GM21528 (cell line): ENCODE measurements around the gene PHTF1.

Source experiments
- ATAC-seq: cut with Tn5 transposase; IDR thresholded peaks from one replicate; pipeline ENCODE4 v1.9.1; 2021; ENCODE audit warnings: mild to moderate bottlenecking, moderate library complexity; ENCODE audit not compliant: unreplicated experiment, low FRiP score

PHTF1 gene

GRCh38 chr1:113759333-113760101 lies at the start of gene PHTF1:
TSS of gene PHTF1 (minus strand) at chr1:113759486. CDS start at chr1:113758703, 783 bp downstream.
- peak; percentile 90 for ATAC-seq

DNA sequence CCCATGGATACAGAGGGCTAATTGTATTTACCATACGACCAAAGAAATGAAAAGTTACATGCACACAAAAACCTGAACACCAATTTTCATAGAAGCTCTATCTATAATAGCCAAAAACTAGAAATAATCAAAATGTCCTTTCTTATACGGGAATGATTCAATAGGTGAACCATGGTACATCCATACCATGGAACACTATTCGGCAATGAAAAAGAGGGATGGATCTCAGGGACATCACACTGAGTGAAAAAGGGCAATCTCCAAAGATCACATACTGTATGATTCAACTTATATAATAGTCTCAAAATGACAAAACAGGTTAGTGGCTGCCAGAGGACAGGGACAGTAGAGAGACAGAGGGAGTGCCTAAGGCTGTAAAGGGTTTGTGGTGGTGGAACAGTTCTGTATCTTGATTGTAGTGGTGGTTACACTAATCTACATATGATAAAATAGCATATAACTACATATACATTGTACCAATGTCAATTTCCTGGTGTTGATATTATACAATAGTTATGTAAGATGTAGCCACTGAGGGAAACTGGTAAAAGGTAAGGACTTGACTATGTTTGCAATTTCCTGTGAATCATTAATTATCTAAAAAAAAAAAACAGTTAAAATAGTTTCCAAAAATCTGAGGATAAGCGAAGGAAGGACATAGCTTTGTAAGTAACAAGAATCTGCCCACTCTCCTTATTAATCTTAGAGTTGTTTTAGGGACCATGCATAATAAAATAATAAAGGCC lies 49.3 kb upstream of the PHTF1 start:
- ATAC-seq: no peak

- ATAC-seq: no peak
Observed at GRCh38 chr1:113805639-113806038, 46.4 kb upstream of the PHTF1 start.

- ATAC-seq: no peak
Observed at GRCh38 chr1:113805256-113805531, 45.9 kb upstream of the PHTF1 start.

DNA sequence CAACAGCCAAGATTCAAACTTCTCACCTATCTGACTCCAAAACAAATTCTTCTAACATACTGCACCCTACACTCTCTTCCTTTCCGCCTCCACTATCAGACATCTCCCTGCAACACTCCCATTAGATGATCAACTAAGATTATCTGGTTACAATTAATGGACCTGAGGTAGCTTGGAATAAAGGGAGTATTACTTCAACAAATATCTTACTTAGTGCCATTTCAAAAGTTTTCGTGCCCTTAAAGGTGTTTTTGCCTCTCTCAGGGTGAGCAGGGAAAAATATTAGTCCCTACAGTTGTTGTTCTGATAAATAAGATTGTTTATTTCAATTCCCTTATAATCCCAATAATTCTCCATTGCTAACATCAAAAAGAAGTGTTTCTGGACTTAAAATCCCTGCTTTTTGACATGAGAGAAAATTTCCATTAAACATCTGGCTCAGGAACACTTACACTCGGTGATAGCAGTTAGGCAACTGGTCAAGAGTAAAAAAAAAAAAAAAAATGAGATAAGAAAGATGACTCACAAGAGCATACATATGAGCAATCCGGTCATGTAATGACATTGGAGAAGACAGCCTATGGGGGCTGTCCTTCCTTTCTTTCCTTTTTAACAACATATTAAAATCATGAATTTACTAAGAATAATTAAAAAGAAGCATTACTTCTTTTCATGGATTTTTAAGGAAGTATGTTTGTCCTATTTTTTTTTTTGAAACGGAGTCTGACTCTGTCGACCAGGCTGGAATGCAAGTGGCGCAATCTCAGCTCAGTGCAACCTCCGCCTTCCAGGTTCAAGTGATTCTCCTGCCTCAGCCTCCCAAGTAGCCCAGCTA lies 45.4 kb upstream of the PHTF1 start:
- no peak for ATAC-seq

- no peak for ATAC-seq
Observed at GRCh38 chr1:113802367-113803007, 43.2 kb upstream of the PHTF1 start.

GRCh38 chr1:113800487-113800886 lies 41.2 kb upstream of the PHTF1 start:
- no peak for ATAC-seq

DNA sequence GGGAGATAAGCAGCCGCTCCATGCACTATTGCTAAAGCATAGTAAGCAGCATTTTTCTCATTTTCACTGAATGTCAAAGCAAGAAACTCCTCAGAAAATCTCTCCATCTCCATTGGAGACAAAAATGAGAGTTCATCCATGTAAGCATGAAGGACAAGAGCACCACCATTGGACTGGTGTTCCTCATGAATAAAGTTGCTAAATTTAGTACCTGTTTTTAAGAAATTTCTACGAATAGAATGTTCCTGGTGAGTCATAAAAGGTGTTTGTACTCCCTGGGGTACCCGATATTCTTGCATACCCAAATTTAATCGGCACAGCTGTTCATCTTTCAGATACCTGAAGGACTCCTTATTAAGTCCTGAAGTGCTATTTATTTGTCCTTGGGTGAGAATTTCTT lies 38.2 kb upstream of the PHTF1 start:
- ATAC-seq: no peak

GRCh38 chr1:113793878-113794834 lies 34.9 kb upstream of the PHTF1 start:
- ATAC-seq: no peak

DNA sequence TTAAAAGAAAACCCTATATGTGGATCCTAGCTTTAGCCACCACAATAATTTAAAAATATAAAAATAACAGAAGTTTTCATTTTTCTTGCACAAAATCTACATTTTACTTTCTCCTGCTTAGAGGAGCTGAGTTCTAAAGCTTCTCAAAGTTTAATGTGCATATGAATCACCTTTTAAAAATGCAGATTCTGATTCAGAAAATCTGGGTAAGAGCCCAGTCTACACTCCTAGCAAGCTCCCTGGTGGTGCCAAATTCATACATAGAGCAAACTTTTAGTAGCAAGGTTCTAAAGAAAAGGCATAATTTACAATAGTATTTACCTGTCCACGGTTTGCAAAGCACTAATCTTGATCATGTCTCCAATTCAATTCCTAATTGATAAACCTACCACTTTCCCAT lies 33.7 kb upstream of the PHTF1 start:
- no peak for ATAC-seq

GRCh38 chr1:113792471-113792870 lies 33.2 kb upstream of the PHTF1 start:
- ATAC-seq: no peak

DNA sequence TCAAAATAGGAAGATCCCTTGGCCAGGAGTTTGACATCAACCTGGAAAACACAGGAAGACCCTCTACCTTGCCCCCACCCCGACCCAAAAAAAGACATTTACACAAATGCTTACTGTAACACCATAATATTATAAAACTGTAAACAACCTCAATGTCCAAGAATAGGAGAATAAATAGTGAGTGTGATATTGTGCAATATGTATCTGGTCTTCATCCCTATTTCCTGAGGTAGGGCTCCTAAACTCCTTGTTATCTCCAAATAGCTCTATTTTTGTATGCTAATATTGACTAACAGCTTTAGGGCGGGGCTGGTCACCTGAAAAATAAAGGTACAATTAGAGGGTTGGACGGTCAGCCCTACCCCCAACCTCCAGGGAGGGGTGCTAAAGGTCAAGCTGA lies 29.5 kb upstream of the PHTF1 start:
- no peak for ATAC-seq

- no peak for ATAC-seq
Observed at GRCh38 chr1:113787663-113788062, 28.4 kb upstream of the PHTF1 start.

GRCh38 chr1:113786069-113786468 lies 26.8 kb upstream of the PHTF1 start:
- no peak for ATAC-seq

DNA sequence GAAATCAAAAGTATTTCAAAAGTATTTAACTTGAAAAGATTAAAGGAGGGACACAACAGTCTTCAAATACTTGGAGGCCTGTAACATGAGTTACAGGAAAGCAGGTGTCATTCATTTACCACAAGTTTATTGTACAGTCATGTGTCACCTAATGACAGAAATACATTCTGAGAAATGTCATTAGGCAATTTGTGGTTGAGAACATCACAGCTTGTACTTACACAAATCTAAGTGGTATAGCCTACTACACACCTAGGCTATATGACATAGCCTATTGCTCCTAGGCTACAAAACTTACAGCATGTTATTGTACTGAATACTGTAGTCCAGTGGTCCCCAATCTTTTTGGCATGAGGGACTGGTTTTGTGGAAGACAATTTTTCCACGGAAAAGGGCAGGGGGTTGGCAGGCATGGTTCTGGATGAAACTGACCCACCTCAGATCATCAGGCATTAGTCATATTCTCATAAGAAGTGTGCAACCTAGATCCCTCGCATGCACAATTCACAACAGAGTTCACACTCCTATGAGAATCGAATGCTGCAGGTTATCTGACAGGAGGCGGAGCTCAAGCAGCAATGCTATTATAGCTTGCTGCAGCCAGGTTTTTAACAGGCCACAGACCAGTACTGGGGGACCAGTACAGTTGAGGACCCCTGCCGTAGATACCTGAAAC lies 25.0 kb upstream of the PHTF1 start:
- peak; percentile 59 for ATAC-seq

DNA sequence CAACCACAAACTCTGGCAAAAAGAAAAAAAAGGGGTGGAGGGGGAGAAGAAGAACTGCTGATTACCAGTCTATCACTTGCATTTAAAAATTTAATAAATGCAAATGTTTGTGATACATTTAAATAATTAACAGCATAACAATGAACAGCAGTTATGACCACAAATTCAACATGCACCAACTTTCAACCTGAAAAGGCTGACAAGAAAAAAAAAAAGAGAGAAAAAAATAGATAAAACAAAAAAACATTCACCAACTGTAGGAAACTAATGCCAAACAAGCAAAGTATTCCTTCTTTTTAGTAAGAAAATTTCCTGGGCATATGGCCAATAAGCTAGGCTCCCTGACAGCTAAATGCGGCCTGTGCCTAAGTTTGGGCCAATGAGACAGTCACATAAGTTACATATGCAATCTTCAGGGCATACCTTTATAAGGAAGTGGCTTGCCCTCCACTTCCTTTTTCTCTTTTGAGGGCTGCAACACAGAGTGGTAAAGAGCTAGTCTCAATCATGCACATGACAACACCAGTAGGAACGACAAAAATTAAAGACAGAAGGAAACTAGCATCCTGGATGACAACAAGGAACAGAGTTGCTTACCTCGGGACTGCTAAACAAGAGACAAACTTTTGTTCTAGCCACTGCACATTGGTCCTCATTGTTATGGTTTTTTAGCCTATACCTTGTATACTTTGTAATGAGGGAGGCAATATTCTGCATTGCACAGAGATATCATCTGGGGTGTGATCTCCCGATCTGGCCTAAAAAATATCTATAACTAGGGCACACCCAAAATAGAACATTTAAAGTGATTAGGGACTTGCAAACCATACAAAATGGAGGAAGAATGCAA lies 24.2 kb upstream of the PHTF1 start:
- peak; percentile 81 for ATAC-seq

DNA sequence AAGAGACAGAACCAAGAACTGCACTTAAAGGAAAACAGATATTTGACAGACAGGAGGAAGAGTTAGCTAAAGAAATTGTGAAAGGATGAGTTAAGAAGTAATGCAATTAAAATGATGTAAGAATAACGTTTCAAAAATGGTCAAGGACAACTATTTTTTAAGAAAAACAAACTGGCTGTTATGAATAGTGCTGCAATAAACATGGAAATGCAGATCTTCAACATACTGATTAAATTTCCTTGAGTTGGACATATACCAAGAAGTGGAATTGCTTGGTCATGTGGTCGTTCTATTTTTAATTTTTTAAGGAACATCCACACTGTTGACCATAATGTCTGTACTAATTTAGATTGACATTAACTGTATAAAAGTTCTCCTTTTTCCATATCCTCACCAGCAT lies 23.1 kb upstream of the PHTF1 start:
- ATAC-seq: no peak
